ENCODE measurements around the gene SMIM22. TPM values are rescaled to one million over a fixed set of nuclear protein-coding genes. Genes with fewer than 3 reads are reported as not detected.

The SMIM22 gene
- total RNA-seq, 6 donors from 2014 or later = 5.2 to 71.0 (median 36.6) TPM

GRCh38 chr16:4828567-4829321 is 33.6 kb downstream of the SMIM22 start:
- DNase-seq (no peak), ATAC-seq (ENCODE audit: low FRiP score in 2 of 2) (no peak)
- Histone ChIP-seq H3K4me1 (no peaks in the 10 kb centered on the region), H3K36me3 (peaks cover 36 to 99% (median 89%) of the 10 kb centered on the region in 4 donors), H3K27ac (no peak overlapping the region), H3K27me3 (no peaks in the 10 kb centered on the region), H3K4me3 (no peak overlapping the region), H3K9me3 (no peaks in the 10 kb centered on the region)
- WGBS, 2 donors = 92 to 94% methylated on average over 11 of the region's 11 CpGs
- TF ChIP-seq CTCF (IDR thresholded peaks at IDR 0.05) = no peak
- TF ChIP-seq POLR2AphosphoS5 (IDR thresholded peaks at IDR 0.05) = no peak
- TF ChIP-seq POLR2A (IDR thresholded peaks at IDR 0.05) = no peak
- TF ChIP-seq EP300 (IDR thresholded peaks at IDR 0.05) = no peak

DNA sequence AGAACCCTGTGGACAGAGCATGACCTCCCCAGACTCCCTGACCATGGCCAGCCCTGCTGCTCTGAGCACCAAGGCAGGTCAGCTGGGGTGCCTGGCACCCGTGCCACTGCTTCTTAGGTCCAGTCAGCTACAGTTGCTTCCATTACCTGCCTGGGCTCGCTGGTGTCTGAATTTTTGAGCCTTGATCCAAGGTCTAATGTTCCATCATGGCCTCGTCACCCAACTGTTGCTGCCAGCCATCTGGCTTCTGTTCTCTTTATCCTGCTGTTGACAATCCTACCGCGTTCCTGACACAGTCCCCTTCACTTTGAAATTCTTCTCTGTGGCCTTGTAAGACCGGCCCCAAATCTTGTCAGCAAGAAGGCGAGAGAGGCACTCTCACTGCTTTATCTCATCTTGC is 35.2 kb downstream of the SMIM22 start:
- 88 to 90% methylated on average over 6 to 7 of the region's 7 CpGs for WGBS, 2 donors
- H3K27me3 ChIP-seq = no peaks in the 10 kb centered on the region
- TF ChIP-seq POLR2AphosphoS5 (IDR thresholded peaks at IDR 0.05) (no peak), CTCF (IDR thresholded peaks at IDR 0.05) (no peak), EP300 (IDR thresholded peaks at IDR 0.05) (no peak), POLR2A (IDR thresholded peaks at IDR 0.05) (no peak)
- ATAC-seq (ENCODE audit: low FRiP score in 2 of 2) (no peak), DNase-seq (no peak)
- no peak overlapping the region for H3K27ac ChIP-seq
- H3K9me3 ChIP-seq = no peaks in the 10 kb centered on the region
- no peak overlapping the region for H3K4me3 ChIP-seq
- no peaks in the 10 kb centered on the region for H3K4me1 ChIP-seq
- peaks cover 33 to 98% (median 84%) of the 10 kb centered on the region in 4 donors for H3K36me3 ChIP-seq

DNA sequence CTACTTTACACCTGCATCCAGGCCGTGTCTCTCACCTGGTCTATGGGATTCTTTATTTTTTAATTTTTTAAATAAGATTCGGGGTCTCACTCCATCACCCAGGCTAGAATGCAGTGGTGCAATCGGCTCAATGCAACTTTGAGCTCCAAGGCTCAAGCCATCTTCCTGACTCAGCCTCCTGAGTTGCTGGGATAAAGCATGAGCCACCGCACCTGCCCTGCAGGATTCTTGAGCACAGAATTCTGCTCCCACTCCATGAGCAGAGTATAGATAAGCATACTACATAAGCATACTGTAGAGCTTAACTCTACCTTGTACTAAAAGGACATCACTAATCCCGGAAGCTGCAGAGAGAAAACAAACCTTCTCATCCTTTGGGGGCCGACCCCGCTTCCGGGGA is 36.4 kb downstream of the SMIM22 start:
- Histone ChIP-seq H3K27me3 (no peaks in the 10 kb centered on the region), H3K4me3 (no peak overlapping the region), H3K36me3 (peaks cover 34 to 97% (median 80%) of the 10 kb centered on the region in 4 donors), H3K4me1 (no peaks in the 10 kb centered on the region), H3K9me3 (no peaks in the 10 kb centered on the region), H3K27ac (no peak overlapping the region)
- WGBS, 2 donors = 91 to 93% methylated on average over 8 of the region's 8 CpGs
- ATAC-seq (ENCODE audit: low FRiP score in 2 of 2) = no peak
- TF ChIP-seq POLR2A (IDR thresholded peaks at IDR 0.05) (no peak), CTCF (IDR thresholded peaks at IDR 0.05) (no peak), POLR2AphosphoS5 (IDR thresholded peaks at IDR 0.05) (no peak), EP300 (IDR thresholded peaks at IDR 0.05) (no peak)
- DNase-seq = no peak

GRCh38 chr16:4832698-4833343 is 37.7 kb downstream of the SMIM22 start:
- Histone ChIP-seq H3K4me1 (no peaks in the 10 kb centered on the region), H3K27ac (no peak overlapping the region), H3K9me3 (no peaks in the 10 kb centered on the region), H3K27me3 (no peaks in the 10 kb centered on the region), H3K4me3 (no peak overlapping the region), H3K36me3 (peaks cover 38 to 97% (median 74%) of the 10 kb centered on the region in 4 donors)
- WGBS, 2 donors = 88 to 90% methylated on average over 6 of the region's 6 CpGs
- TF ChIP-seq POLR2A (IDR thresholded peaks at IDR 0.05) (no peak), POLR2AphosphoS5 (IDR thresholded peaks at IDR 0.05) (no peak), CTCF (IDR thresholded peaks at IDR 0.05) (no peak), EP300 (IDR thresholded peaks at IDR 0.05) (no peak)
- no peak for DNase-seq
- no peak for ATAC-seq (ENCODE audit: low FRiP score in 2 of 2)

All from upper lobe of left lung (tissue), 6 donors.